Spleen (tissue), 11 donors: ENCODE measurements around the gene PTPRT. TPM values are rescaled to one million over a fixed set of nuclear protein-coding genes. Genes with fewer than 3 reads are reported as not detected.

Experiments
- DNase-seq: peaks from one replicate; pipeline ENCODE4 v3.0.0-alpha.2; 2020
- H3K27ac ChIP-seq, 8 donors: fragments of 200-600 bp; sonication (generic) in 7 of 8; 1 replicate in 4 of 8; 2 replicates in 4 of 8; pipeline versions ENCODE4 v1.5.0 to v1.8.0; 2016 to 2021; ENCODE audit warnings: inconsistent platforms in 4 of 8, mild to moderate bottlenecking in 4 of 8, moderate library complexity in 1 of 8
- H3K27me3 ChIP-seq, 7 donors: fragments of 200-600 bp; sonication (generic) in 6 of 7; replicated peaks in 1 of 7; 1 replicate in 4 of 7; 2 replicates in 3 of 7; pipeline versions ENCODE4 v1.5.0 to v1.8.0; 2016 to 2021; ENCODE audit warnings: inconsistent platforms in 3 of 7, mild to moderate bottlenecking in 1 of 7
- H3K36me3 ChIP-seq, 6 donors: fragments of 200-600 bp; sonication (generic) in 5 of 6; 1 replicate in 4 of 6; 2 replicates in 2 of 6; pipeline versions ENCODE4 v1.5.0 to v1.8.0; 2016 to 2021; ENCODE audit warnings: inconsistent platforms in 2 of 6
- H3K4me1 ChIP-seq, 6 donors: fragments of 200-600 bp; sonication (generic) in 5 of 6; 1 replicate in 3 of 6; 2 replicates in 3 of 6; pipeline versions ENCODE4 v1.5.0 to v1.8.0; 2016 to 2021; ENCODE audit warnings: inconsistent platforms in 3 of 6
- H3K4me3 ChIP-seq, 8 donors: fragments of 200-600 bp; sonication (generic) in 7 of 8; 1 replicate in 4 of 8; 2 replicates in 4 of 8; pipeline versions ENCODE4 v1.5.0 to v1.8.0; 2016 to 2021; ENCODE audit warnings: inconsistent platforms in 4 of 8, mild to moderate bottlenecking in 4 of 8, moderate library complexity in 2 of 8
- H3K9me3 ChIP-seq, 8 donors: fragments of 200-600 bp; sonication (generic) in 7 of 8; 1 replicate in 4 of 8; 2 replicates in 4 of 8; pipeline versions ENCODE4 v1.5.0 to v1.8.0; 2016 to 2021; ENCODE audit warnings: inconsistent platforms in 4 of 8
- POLR2A ChIP-seq, 3 donors: fragments of 450-650 bp; IDR thresholded peaks; one replicate each; pipeline ENCODE4 v1.5.1; 2017; ENCODE audit warnings: antibody characterized with exemption in 3 of 3, mild to moderate bottlenecking in 1 of 3
- POLR2AphosphoS5 ChIP-seq, 3 donors: sonication (generic); formaldehyde crosslinking; IDR thresholded peaks; one replicate each; pipeline ENCODE4 v1.5.1; 2017; ENCODE audit warnings: antibody characterized with exemption in 3 of 3
- WGBS, 5 donors: extraction: QIAGEN DNeasy Blood & Tissue Kit in 3 of 5; methylation state at CpG; one replicate each; pipeline versions ENCODE4 v1.1.5 to v1.1.7; 2013 to 2018; 5-methylcytosine and 5-hydroxymethylcytosine counted together
- intact Hi-C: fragments of 100-400 bp; cut with DNase I; formaldehyde crosslinking; loops from one replicate; pipeline ENCODE4 v1.15.0; 2023; ENCODE audit warnings: low total_unique reads
- polyA plus RNA-seq, 3 donors: library from polyadenylated mRNA; stranded (reverse); fragments of 200-250 nt; gene quantifications; one replicate each; pipeline ENCODE4 v1.2.1, GENCODE V29; 2013
- total RNA-seq, 7 donors: library from RNA; depleted of rRNA in 3 of 7; stranded (reverse); fragments of >200 nt in 3 of 7; fragmentation: NEBNext Ultra II Directional in 4 of 7; extraction: Animal tissue kit (Norgen Biotek cat#: 25700) in 4 of 7; gene quantifications; one replicate each; pipeline versions ENCODE4 v1.1.0 to v1.2.1, GENCODE V29; 2016 to 2021
- TF ChIP-seq, protein P1 (sequence below), 11 experiments: fragments of 200-600 bp in 7 of 11; fragments of 450-650 bp in 4 of 11; sonication (generic) in 4 of 11; IDR thresholded peaks in 8 of 11; conservative IDR thresholded peaks in 3 of 11; 1 replicate in 7 of 11; 2 replicates in 4 of 11; pipeline versions ENCODE4 v1.4.0 to v1.8.0; 2016 to 2021; ENCODE audit warnings: antibody characterized with exemption in 11 of 11, inconsistent platforms in 4 of 11, mild to moderate bottlenecking in 1 of 11
- donor health status: healthy with polysubstance abuse.
- donor health status: DM: no; HTN: no; CAD: no; lungs with moderate emphysema.
- donor health status: DM: no; HTN: no; CAD: no.
- donor health status: Bipolar disorder and iron deficiency.
- donor health status: healthy.
- donor health status: DM: no; HTN: no; CAD: no.
- donor health status: DM: yes; HTN: yes; CAD: no.

Gene PTPRT
- total and polyA plus RNA-seq, 10 donors: 0.02 to 4.7 (median 1.2) TPM

DNA sequence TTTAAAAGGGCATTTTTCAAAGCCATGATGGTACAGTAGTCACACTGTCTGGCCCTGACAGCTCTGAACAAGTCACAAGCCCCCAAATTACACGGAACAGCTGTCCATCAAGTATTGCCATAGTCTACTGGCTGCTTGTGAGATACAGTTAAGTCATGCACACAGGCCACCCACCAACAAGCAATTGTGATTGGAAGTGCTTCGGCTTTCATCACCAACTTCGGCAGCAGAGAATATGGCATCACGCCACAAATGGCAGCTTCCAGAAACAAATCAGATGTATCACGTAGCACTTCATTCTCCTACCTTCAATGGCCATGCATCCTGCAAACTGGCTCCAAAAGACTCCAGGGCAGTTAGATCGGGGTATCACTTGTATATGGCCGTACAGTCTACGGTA lies 160.5 kb downstream of the PTPRT start:
- TF ChIP-seq POLR2A (IDR thresholded peaks at IDR 0.05) (no peak), POLR2AphosphoS5 (IDR thresholded peaks at IDR 0.05) (no peak)
- WGBS, 5 donors: 83 to 94% (median 90%) methylated on average over 8 of the region's 8 CpGs
- H3K4me3 ChIP-seq: no peak overlapping the region
- H3K4me1 ChIP-seq: no peaks in the 10 kb centered on the region
- no peak for DNase-seq
- no peaks in the 10 kb centered on the region for H3K36me3 ChIP-seq
- H3K9me3 ChIP-seq: no peaks in the 10 kb centered on the region
- no peak overlapping the region for H3K27ac ChIP-seq
- no peaks in the 10 kb centered on the region for H3K27me3 ChIP-seq
- intact Hi-C loops: no loop called here

DNA sequence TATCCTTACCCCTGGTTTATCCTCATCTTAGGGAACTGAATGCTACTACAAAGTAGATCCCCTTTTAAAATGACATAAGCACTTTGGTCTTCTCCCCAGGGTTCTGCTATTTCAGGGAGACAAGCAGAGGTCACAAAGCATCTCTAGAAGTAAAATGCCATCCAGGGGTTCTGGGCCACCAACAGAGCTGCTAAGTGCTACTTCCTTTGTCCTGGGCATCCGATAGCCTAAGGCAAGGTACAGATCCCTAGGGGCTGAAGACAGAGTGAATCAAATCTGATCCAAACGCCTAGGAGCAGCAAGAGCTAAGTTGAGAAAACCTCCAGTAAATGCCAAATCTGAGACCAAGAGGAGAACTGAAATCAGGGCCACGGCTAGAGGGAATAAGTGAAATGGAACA lies 161.2 kb downstream of the PTPRT start:
- no peak overlapping the region for H3K4me3 ChIP-seq
- H3K27me3 ChIP-seq: no peaks in the 10 kb centered on the region
- 41 to 58% (median 53%) methylated on average over 3 of the region's 3 CpGs for WGBS, 5 donors
- intact Hi-C loops: no loop called here
- DNase-seq: no peak
- H3K9me3 ChIP-seq: no peaks in the 10 kb centered on the region
- H3K27ac ChIP-seq: no peak overlapping the region
- no peaks in the 10 kb centered on the region for H3K4me1 ChIP-seq
- TF ChIP-seq POLR2AphosphoS5 (IDR thresholded peaks at IDR 0.05) (no peak), POLR2A (IDR thresholded peaks at IDR 0.05) (no peak)
- TF ChIP-seq, protein P1, sequence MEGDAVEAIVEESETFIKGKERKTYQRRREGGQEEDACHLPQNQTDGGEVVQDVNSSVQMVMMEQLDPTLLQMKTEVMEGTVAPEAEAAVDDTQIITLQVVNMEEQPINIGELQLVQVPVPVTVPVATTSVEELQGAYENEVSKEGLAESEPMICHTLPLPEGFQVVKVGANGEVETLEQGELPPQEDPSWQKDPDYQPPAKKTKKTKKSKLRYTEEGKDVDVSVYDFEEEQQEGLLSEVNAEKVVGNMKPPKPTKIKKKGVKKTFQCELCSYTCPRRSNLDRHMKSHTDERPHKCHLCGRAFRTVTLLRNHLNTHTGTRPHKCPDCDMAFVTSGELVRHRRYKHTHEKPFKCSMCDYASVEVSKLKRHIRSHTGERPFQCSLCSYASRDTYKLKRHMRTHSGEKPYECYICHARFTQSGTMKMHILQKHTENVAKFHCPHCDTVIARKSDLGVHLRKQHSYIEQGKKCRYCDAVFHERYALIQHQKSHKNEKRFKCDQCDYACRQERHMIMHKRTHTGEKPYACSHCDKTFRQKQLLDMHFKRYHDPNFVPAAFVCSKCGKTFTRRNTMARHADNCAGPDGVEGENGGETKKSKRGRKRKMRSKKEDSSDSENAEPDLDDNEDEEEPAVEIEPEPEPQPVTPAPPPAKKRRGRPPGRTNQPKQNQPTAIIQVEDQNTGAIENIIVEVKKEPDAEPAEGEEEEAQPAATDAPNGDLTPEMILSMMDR (IDR thresholded peaks at IDR 0.05 in 8 of 11, conservative IDR thresholded peaks at IDR 0.05 in 3 of 11): no peak
- H3K36me3 ChIP-seq: no peaks in the 10 kb centered on the region

DNA sequence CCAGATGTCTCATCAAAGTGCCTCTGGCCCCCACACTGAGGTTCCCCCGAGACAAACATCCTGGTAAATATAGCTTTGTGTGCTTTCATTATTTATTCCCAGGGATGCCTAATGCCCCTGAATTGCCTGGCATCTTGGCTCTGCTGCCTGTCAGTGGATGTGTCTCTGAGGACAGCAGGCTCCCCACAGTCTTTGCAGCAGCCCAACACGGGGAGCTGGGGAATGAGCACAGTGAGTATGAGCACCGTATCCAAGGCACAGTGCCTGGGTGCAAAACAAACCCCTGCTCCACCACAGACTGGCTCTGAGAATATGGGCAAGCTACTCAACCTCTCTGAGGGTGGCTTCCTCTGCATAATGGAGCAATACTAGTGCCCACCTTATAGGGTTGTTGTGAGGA lies 165.9 kb downstream of the PTPRT start:
- Histone ChIP-seq H3K4me3 (no peak overlapping the region), H3K27me3 (no peaks in the 10 kb centered on the region), H3K4me1 (no peaks in the 10 kb centered on the region), H3K36me3 (no peaks in the 10 kb centered on the region), H3K9me3 (no peaks in the 10 kb centered on the region), H3K27ac (no peak overlapping the region)
- no peak for DNase-seq
- WGBS, 5 donors: 17 to 56% (median 21%) methylated on average over 3 of the region's 3 CpGs
- intact Hi-C loops: no loop called here
- TF ChIP-seq, protein P1 (IDR thresholded peaks at IDR 0.05 in 8 of 11, conservative IDR thresholded peaks at IDR 0.05 in 3 of 11): no peak
- no peak for TF ChIP-seq POLR2A (IDR thresholded peaks at IDR 0.05)
- no peak for TF ChIP-seq POLR2AphosphoS5 (IDR thresholded peaks at IDR 0.05)

GRCh38 chr20:43022568-43022967 lies 167.1 kb downstream of the PTPRT start:
- intact Hi-C loops: no loop called here
- WGBS, 5 donors: 73 to 100% (median 90%) methylated on average over 1 of the region's 1 CpG
- H3K27ac ChIP-seq: no peak overlapping the region
- no peak overlapping the region for H3K4me3 ChIP-seq
- no peaks in the 10 kb centered on the region for H3K9me3 ChIP-seq
- TF ChIP-seq, protein P1 (IDR thresholded peaks at IDR 0.05 in 8 of 11, conservative IDR thresholded peaks at IDR 0.05 in 3 of 11): no peak
- TF ChIP-seq POLR2AphosphoS5 (IDR thresholded peaks at IDR 0.05) (no peak), POLR2A (IDR thresholded peaks at IDR 0.05) (no peak)
- peaks cover 0 to 3% (median 0%) of the 10 kb centered on the region in 7 donors for H3K27me3 ChIP-seq
- no peaks in the 10 kb centered on the region for H3K4me1 ChIP-seq
- H3K36me3 ChIP-seq: no peaks in the 10 kb centered on the region
- no peak for DNase-seq

DNA sequence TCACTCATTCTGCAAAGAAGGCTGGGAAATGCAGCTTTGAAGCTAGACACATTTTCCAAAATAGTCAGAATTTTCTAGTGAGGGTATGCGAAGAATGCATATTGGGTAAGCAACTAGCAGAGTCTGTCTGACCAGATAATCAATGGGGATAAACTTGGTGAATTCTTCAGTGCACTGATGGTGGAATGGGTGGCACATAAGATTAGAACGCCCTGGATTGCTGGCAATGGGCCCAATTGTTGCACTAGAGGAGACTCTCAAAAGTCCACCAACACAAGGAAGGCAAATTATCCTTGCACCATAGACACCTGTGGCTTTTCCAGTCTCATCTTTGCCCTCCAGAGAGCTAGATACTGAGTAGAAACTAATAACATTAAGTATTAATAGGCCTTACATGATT lies 167.6 kb downstream of the PTPRT start:
- no peak for DNase-seq
- H3K9me3 ChIP-seq: no peaks in the 10 kb centered on the region
- peaks cover 0 to 8% (median 0%) of the 10 kb centered on the region in 7 donors for H3K27me3 ChIP-seq
- H3K4me1 ChIP-seq: no peaks in the 10 kb centered on the region
- TF ChIP-seq, protein P1 (IDR thresholded peaks at IDR 0.05 in 8 of 11, conservative IDR thresholded peaks at IDR 0.05 in 3 of 11): no peak
- TF ChIP-seq POLR2AphosphoS5 (IDR thresholded peaks at IDR 0.05) (no peak), POLR2A (IDR thresholded peaks at IDR 0.05) (no peak)
- 80 to 93% (median 87%) methylated on average over 2 of the region's 2 CpGs for WGBS, 5 donors
- no peaks in the 10 kb centered on the region for H3K36me3 ChIP-seq
- no peak overlapping the region for H3K4me3 ChIP-seq
- no peak overlapping the region for H3K27ac ChIP-seq
- intact Hi-C loops: no loop called here
